Spinal cord (tissue), 10 donors: Measurements from ENCODE around the gene PPOX. TPM values are rescaled to one million over a fixed set of nuclear protein-coding genes. Genes with fewer than 3 reads are reported as not detected.

ENCODE experiments used
- DNase-seq, 6 donors: peaks; one replicate each; pipeline versions ENCODE4 v3.0.0 to v3.0.0-alpha.2; 2013 to 2015; ENCODE audit warnings: low spot score in 6 of 6, low read depth in 4 of 6
- H3K27ac ChIP-seq: one replicate; pipeline ENCODE4 v1.5.1; 2013; ENCODE audit warnings: low read depth, low read length, control low read depth
- H3K27me3 ChIP-seq: one replicate; pipeline ENCODE4 v1.6.1; 2013; ENCODE audit warnings: low read length; ENCODE audit not compliant: control insufficient read depth, insufficient read depth
- H3K36me3 ChIP-seq: one replicate; pipeline ENCODE4 v1.6.1; 2013; ENCODE audit warnings: low read length; ENCODE audit not compliant: control insufficient read depth, insufficient read depth
- H3K4me1 ChIP-seq: one replicate; pipeline ENCODE4 v1.6.1; 2013; ENCODE audit warnings: low read length; ENCODE audit not compliant: control insufficient read depth, insufficient read depth
- H3K4me3 ChIP-seq: one replicate; pipeline ENCODE4 v1.5.1; 2013; ENCODE audit warnings: low read depth, low read length, control low read depth
- H3K9me3 ChIP-seq: one replicate; pipeline ENCODE4 v1.6.1; 2013; ENCODE audit warnings: low read length; ENCODE audit not compliant: control insufficient read depth, insufficient read depth
- WGBS: methylation state at CpG from one replicate; pipeline ENCODE4 v1.1.5; 2013; ENCODE audit warnings: missing lambda C conversion rate; ENCODE audit not compliant: insufficient coverage; 5-methylcytosine and 5-hydroxymethylcytosine counted together
- polyA plus RNA-seq, 2 donors: library from polyadenylated mRNA; unstranded; fragments of 120-200 nt; gene quantifications; one replicate each; pipeline ENCODE4 v1.2.1, GENCODE V29; 2013; ENCODE audit not compliant: insufficient read length in 2 of 2
- total RNA-seq, 2 donors: library from RNA; depleted of rRNA in 1 of 2; stranded (reverse); fragments of 120-200 nt in 1 of 2; fragments of >200 nt in 1 of 2; gene quantifications; one replicate each; pipeline versions ENCODE4 v1.2.3 to v1.2.4, GENCODE V29; 2013 to 2014
- donor health status: healthy.

PPOX gene
- total and polyA plus RNA-seq, 4 donors, result 21.7 to 69.6 (median 50.5) TPM

DNA sequence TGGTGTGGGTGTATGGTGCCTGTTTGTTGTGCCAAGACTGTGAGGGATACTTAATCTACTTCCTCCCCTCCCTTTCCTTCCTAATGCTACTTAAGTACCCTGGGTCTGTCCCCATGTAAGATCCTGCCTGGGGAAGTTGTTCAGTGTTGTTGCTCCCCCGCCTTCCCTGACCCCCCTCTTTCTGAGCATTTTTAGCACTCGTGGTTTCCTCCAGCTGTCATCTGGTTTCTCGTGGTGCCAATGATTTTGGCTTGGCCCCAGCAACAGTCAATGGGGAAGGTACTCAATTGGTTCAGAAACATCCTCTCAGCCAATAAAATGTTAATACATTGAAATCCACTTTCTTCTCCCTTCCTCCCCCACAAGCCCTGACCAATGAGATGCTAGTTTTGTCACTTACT is 19.1 kb downstream of the PPOX start:
- Histone ChIP-seq H3K27ac (peak overlapping the region; percentile 10), H3K4me1 (no peaks in the 10 kb centered on the region), H3K36me3 (no peaks in the 10 kb centered on the region), H3K9me3 (no peaks in the 10 kb centered on the region), H3K27me3 (no peaks in the 10 kb centered on the region), H3K4me3 (no peak overlapping the region)
- WGBS, result 40% methylated on average over 1 of the region's 3 CpGs
- DNase-seq, result peak in 2 of 6 donors; percentile 86 to 94

DNA sequence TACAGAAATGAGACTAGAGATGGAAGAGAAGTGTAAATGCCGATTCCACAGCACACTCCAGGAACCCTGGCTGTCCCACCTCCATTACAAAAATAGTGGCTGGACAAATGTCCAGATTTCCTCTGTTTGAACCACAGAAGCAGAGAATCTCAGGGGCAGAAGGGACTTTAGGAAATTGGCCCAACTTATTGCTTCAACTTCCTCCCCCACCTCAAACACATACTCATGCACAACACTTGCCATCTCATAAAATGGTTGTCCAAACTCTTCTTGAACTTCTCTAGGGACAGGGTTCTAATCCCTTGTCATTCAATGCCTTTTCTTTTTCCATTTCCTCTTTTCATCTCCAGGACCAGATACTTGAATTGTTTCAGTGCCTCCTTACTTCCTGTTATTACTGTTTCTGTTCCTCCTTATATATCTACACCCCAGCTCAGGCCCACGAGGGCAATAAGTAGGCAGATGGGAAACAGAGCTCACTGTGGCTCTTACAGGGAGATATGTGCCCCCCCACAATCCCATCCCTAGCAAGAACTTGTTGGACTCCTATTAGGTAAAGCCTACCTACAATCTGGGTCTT is 19.6 kb downstream of the PPOX start:
- 80% methylated on average over 1 of the region's 2 CpGs for WGBS
- Histone ChIP-seq H3K27me3 (no peaks in the 10 kb centered on the region), H3K4me1 (peaks cover 4% of the 10 kb centered on the region), H3K4me3 (no peak overlapping the region), H3K27ac (peak overlapping the region; percentile 10), H3K9me3 (no peaks in the 10 kb centered on the region), H3K36me3 (peaks cover under 1% of the 10 kb centered on the region)
- DNase-seq, result no peak

DNA sequence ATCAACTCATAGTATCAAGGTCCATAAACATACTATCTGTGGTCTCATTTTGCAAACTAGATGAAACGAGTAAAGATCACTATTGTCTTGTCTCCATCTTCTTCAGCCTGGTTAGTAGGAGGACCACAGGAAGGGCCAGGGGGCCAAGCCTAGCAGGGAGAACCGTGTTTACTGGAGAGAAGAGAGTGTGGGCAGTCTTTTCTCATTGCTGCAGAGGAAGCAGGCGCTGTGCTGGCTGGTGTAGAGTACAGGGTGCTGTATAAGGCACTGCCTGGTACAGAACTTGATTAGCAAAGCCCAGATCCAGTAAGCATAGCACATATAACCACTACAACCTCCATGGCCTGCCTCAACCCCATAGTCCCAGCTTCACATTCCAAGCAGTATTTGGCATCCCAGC is 21.1 kb downstream of the PPOX start:
- peaks cover 5% of the 10 kb centered on the region for H3K36me3 ChIP-seq
- no peak overlapping the region for H3K27ac ChIP-seq
- no peaks in the 10 kb centered on the region for H3K27me3 ChIP-seq
- 88% methylated on average over 1 of the region's 3 CpGs for WGBS
- no peak for DNase-seq
- H3K4me3 ChIP-seq, result no peak overlapping the region
- H3K4me1 ChIP-seq, result peaks cover 9% of the 10 kb centered on the region
- H3K9me3 ChIP-seq, result no peaks in the 10 kb centered on the region

DNA sequence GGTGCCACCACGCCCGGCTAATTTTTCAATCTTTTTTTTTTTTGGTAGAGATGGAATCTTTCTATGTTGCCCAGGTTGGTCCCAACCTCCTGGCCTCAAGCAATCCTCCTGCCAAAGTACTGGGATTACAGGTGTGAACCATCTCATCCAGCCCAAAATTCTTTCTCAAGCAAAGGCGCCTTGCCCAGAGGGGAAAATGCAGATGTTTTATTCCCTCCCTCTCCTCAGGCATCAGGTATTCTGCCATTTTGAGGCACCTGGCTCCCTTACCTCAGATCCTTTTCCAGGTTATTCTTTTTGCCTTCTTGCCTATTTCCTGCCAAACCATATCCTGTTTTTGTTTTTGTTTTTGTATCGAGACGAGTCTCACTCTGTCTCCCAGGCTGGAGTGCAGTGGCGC is 22.2 kb downstream of the PPOX start:
- Histone ChIP-seq H3K27me3 (no peaks in the 10 kb centered on the region), H3K36me3 (peaks cover 5% of the 10 kb centered on the region), H3K4me3 (no peak overlapping the region), H3K9me3 (no peaks in the 10 kb centered on the region), H3K27ac (no peak overlapping the region), H3K4me1 (peaks cover 16% of the 10 kb centered on the region)
- WGBS, result 86% methylated on average over 1 of the region's 6 CpGs
- DNase-seq, result no peak

DNA sequence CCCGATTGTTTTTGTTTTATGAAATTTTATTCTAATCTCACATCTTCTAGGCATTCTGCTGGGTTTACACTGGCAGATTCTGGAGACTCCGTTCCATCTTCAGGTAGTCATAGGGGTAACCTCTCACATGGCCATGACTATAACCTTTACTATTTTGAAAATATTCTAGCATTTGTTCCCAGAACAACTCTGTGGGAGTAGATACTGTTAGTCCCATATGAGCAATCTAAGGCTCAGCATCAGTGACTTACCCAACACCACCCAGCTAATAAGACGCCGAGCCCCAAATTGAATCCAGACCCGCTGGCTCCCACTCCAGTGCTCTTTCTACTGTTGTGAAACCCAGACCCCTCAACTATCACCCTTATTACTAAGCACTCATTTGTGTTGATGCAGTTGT is 22.8 kb downstream of the PPOX start:
- Histone ChIP-seq H3K36me3 (peaks cover 8% of the 10 kb centered on the region), H3K4me1 (peaks cover 23% of the 10 kb centered on the region), H3K4me3 (no peak overlapping the region), H3K27ac (no peak overlapping the region), H3K9me3 (no peaks in the 10 kb centered on the region), H3K27me3 (no peaks in the 10 kb centered on the region)
- WGBS, result no CpG with 5 or more reads among the region's 5 CpGs
- DNase-seq, result no peak

DNA sequence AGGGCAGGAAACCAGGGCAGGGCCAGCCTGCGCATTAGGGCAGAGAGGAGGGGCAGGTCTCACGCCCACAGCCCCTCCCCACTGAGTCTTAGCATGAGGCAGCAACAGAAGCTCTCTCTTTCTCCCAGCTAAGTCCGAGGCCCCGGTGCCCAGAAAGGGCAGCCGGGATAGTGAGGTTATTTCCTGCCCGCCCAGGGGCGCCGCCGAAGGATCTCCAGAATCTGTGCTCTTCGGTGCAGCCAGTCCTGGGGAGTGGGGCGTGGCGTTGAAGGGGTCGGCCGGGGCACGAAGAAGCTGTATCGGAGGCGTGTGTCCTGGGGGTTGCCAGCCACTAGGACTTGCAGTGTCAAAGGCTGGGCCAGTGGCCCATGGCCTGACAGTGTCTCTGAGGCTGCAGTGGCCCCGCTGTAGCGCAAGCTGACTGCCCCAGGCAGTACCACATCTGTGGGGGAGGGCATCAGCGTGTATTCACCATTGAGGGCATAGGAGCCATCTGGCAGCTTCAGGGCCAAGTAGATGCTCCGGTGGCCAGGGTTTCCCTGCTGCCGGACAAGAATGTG is 24.8 kb downstream of the PPOX start:
- Histone ChIP-seq H3K36me3 (peaks cover 8% of the 10 kb centered on the region), H3K27ac (no peak overlapping the region), H3K9me3 (no peaks in the 10 kb centered on the region), H3K27me3 (no peaks in the 10 kb centered on the region), H3K4me1 (peaks cover 26% of the 10 kb centered on the region), H3K4me3 (no peak overlapping the region)
- 44% methylated on average over 20 of the region's 22 CpGs for WGBS
- no peak for DNase-seq

DNA sequence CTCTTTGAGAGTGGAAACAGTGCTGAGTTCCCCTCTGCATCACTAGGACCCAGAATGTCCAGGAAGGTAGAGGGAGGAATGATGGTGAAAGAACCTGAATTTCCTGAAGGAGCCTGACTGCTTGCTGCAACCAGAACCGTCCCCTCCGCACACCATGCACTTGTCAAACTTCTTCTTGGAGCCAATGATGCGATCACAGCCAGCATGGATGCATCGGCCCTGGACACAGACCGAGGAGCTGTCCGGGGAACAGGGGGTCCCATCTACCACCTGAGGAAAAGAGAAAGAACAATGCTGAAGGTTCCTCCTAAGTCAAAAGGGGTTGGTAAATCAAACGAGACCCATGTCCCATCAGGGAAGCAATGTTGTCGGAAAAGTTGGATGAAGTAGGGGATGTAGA is 25.7 kb downstream of the PPOX start:
- peaks cover 36% of the 10 kb centered on the region for H3K4me1 ChIP-seq
- no peak overlapping the region for H3K4me3 ChIP-seq
- H3K27me3 ChIP-seq, result no peaks in the 10 kb centered on the region
- H3K9me3 ChIP-seq, result no peaks in the 10 kb centered on the region
- peaks cover 8% of the 10 kb centered on the region for H3K36me3 ChIP-seq
- H3K27ac ChIP-seq, result no peak overlapping the region
- 83% methylated on average over 6 of the region's 8 CpGs for WGBS
- no peak for DNase-seq

DNA sequence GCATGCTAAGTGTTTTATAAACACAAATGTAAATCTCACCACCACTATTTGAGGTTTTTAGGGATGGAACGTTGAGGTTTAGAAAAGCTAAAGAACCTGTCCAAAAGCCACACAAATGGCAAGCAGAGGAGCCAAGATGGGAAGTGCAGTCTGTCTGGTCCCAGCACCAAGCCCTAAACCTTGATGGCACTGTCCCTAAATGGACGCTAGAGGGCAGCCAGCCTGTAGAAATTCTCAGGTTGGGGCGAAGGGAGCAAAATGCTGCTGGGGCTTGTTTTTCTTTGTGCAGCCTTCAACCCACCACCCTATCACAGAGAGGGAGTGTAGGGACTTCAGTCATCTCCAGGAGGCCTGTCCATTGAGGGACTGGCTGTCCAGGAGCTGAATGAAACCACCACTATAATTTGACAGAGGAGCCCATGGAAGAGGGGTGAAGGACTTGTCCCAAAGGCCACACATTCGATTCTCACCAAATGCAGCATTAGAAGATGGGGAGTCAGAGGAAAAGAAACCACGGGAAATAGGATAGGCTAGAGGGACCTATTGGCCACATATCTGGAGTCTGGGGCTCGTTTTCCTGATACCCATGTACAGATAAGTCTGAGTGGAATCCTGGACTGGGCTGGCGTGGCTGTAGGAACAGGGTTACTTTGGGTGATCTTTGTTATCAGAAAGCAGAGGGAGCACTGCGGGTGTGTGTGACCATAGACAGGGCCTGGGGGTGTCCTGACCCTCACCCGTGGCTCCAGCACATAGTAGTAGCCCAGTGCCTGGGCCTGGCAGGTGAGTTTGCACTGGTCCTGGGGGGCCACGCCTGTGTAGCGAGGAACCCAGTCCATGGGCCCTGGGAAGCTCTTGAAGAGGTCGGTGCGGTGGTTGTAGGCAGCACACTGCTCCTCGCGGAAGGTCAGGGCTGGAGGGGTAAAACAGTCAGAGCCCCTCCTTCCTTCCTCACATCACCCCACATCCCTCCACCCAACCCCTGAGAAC is 26.5 kb downstream of the PPOX start:
- H3K36me3 ChIP-seq, result peaks cover 8% of the 10 kb centered on the region
- no peaks in the 10 kb centered on the region for H3K9me3 ChIP-seq
- H3K27ac ChIP-seq, result peak overlapping the region; percentile 52
- 75% methylated on average over 13 of the region's 15 CpGs for WGBS
- H3K27me3 ChIP-seq, result no peaks in the 10 kb centered on the region
- H3K4me1 ChIP-seq, result peaks cover 44% of the 10 kb centered on the region
- DNase-seq, result peak in 4 of 6 donors; percentile 53 to 96 (median 78)
- H3K4me3 ChIP-seq, result no peak overlapping the region

DNA sequence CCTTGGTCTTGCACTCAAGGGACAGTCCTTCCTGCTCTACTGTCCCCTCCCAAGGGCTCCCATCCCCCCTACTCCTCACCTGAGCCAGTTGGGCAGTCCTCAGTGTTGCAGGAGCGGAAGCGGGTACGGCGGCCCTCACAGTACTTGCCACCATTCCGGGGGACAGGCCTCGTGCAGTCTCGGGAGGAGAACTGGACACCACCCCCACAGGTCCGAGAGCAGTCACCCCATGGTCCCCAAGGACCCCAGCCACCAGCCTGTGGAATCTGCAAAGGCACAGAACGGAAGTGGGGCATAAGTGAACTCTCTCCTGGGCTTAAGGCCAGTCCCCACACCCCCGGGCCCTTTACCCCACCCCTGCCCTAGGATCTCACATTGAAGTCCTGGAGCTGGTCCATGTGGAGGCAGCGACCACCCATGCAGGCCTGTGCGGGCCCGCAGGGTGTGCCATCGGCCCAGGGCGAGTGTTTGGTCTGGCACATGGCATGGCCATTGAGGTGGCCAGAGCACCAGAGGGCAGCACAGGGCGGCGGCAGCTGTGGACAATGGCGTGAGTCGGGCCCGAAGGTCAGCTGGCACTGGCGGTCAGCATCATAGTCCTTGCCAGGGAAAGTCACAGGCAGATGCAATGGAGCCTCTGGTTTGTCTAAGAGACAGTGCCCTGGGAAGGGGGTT is 27.5 kb downstream of the PPOX start:
- Histone ChIP-seq H3K4me3 (no peak overlapping the region), H3K36me3 (peaks cover 10% of the 10 kb centered on the region), H3K27me3 (no peaks in the 10 kb centered on the region), H3K4me1 (peaks cover 53% of the 10 kb centered on the region), H3K27ac (no peak overlapping the region), H3K9me3 (no peaks in the 10 kb centered on the region)
- peak in 1 of 6 donors; percentile 16 for DNase-seq
- WGBS, result 83% methylated on average over 21 of the region's 21 CpGs
